Retina (tissue), 1 donor: ENCODE measurements around the gene KNG1.
A peak's percentile ranks its signal among the peaks of the same experiment; 100 is the strongest.

Experiments
- DNase-seq: peaks from one replicate; pipeline ENCODE4 v3.0.0-alpha.2; 2016

The KNG1 gene

DNA sequence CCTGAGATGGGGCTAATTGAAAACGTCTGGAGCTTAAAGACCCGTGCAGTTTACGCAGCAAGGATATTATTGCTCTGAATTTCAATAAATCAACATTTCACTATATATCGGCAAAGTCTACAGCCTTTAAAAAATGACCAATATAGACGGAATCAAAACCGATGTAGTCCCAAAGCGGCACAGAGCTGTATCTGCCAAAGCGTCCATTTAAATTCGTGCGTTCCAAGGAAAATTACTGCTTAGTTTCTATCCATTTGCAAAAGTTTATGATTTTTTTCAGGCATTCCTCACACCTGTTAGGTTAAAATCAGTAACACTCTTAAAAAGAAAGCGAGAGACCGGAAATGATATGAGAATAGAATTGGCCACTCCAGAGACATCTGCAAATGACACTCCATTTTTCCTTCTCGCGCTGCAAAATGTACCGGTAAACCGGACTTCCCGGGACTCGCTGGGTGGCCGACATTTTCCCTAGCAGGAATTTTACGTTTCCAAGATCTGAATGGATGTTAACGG lies 65.4 kb downstream of the KNG1 start:
- no peak for DNase-seq

DNA sequence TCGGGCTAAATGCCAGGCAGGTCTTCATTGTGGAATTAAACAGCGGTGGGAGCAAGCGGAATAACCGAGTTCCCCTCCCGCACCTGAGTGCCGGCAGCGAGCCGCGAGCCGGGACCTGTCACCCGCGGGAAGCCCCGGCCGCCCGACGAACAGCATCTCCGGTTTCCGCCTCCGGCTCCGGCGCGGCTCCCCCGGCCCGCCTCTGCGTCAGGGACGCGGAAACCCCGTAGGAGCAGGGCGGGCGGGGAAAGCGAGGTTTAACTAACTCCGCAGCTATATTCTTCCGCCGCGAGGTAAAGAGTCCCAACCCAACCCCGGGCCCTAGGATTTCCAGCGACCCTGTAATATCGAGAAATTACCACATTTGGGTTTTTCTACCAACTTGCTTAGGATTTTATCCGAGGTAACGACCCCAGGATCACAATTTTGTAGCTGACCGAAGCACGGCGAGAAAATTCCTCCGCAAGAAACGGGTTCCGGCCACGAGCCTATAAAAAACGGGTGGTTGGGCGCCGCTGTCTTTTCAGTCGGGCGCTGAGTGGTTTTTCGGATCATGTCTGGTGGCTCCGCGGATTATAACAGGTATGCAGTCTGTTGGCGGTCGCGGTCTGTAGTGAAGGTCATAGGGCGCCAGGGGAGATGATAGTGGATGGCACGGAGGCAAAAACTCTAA lies 66.0 kb downstream of the KNG1 start, which contains the start of gene EIF4A2:
TSS of gene EIF4A2 (plus strand) at position 520 of the 673 bp plus-strand sequence. CDS start at position 554, 34 bp downstream.
- peak; percentile 99 for DNase-seq

DNA sequence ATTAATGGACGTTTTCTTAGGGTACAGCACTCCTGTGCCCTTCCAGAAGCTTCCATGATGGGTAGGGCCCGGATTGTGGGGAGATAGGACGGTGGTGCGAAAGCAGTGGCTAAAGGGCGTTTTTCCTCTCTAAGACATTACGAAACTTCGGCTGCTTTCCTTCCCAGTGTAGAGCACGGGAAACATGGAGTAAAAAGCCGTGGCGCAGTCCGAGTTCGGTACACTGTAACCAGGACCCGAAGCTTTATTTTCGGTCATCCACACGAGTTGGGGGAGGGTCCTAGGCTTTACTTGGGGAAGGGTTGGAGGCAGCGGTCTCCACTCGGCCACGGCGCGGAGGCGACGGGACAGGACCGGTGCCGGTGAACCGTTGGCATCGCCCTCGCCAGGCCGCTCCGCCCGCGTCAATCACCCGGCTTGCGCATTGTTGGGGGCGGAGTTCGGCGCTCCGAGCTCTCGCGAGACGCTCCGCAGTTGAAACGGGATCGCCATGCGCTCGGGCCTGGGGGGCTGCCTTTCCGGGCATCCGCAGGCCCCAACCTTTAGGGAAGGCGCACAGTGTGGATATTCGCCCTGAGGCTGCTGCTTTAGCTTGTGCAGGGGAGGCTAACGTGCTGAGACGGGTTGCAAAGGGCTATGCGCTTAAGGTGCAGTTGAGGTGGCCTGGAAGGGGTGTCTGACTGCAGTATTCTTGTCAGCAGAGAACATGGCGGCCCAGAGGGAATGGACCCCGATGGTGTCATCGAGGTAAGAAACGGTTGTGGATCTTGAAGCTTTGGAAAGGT lies 66.8 kb downstream of the KNG1 start:
- peak; percentile 97 for DNase-seq

DNA sequence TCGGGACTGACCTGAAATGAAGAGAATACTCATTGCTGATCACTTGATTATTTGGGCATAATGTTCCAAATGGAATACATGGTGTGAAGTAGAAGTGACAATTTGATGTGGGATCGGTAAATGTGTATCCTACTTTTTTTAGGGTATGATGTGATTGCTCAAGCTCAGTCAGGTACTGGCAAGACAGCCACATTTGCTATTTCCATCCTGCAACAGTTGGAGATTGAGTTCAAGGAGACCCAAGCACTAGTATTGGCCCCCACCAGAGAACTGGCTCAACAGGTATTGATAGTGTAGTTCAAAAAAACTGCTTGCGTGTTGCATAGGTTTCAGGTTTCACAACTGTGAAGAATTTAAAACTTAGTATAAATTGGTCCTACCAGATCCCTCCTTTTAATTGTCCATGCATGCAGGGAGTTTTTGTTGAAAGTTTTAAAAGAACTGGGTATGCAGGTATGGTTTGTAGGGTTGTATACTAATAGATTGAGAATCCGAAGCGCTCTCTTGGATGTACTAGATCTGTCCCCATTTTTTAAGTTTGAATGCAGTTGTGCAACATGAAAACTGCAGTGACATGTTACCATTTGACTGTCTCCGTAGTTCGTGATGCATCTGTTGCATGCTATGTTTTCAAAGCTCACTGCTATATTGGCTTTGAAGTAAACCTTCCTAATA lies 67.8 kb downstream of the KNG1 start:
- no peak for DNase-seq

DNA sequence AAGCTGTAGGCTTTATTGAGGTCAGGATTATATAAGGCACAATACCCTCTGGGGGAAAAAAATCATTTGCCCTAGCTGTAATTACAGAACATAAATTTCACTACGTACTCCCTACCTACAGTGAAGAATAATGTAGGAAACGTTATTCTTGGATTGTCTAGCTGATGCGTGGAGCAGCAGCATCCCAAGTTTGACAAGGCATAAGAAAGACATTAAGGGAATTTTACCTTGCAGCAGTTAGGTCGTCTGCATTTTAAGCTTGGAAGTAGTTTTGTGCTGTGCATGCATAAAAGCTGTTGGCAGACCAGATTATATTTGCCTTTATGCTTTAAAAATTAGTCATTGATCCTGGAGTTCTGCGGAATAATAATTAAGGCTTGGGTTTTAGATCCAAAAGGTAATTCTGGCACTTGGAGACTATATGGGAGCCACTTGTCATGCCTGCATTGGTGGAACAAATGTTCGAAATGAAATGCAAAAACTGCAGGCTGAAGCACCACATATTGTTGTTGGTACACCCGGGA lies 68.4 kb downstream of the KNG1 start:
- no peak for DNase-seq

DNA sequence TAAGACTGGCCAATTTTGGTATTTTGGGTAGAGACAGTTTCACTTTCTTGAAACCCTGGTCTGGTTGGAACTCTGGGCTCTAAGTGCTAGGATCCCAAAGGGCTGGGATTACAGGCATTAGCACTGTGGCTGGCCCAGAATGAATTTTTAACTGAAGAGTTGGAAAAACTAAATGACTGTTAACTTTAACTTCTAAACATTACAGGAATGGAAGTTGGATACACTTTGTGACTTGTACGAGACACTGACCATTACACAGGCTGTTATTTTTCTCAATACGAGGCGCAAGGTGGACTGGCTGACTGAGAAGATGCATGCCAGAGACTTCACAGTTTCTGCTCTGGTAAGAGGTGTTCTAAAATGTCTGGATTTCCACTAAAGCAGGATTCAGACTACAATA lies 69.8 kb downstream of the KNG1 start:
- no peak for DNase-seq

DNA sequence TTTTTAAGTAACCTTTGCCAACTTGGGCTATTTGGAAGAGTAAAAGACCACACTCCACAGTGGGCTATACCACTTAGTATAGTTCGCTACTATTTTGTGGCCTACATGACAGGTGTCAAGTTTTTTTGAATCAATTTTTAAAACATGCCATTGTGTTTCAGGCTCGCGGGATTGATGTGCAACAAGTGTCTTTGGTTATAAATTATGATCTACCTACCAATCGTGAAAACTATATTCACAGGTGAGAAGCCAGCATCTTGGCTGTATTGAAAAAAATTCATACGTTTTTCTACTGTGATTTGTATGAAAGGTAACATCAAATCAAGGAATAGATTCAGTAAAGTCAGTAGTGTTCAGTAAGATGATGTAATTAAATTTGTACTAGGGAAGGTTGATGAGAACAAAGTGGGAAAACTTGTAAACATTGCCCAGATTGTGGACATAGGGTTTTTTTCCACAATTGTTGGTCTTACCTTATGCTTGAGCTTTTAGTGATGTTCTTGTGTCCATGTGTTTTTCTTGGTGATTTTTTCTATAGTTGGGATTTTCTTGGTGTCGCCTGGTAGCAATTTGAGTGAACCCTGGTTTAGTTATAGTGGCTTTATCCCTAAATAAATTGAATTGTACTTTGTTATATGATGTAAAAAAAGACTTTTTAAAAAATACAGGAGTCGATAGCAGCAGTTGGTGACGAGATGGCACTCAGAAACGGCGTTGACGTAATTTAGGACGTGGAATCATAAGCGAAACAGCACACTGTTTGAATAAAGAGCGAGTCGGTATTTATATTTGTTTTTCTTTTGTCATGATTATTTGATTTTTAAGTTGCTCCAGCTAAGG lies 70.7 kb downstream of the KNG1 start:
- DNase-seq, result no peak

DNA sequence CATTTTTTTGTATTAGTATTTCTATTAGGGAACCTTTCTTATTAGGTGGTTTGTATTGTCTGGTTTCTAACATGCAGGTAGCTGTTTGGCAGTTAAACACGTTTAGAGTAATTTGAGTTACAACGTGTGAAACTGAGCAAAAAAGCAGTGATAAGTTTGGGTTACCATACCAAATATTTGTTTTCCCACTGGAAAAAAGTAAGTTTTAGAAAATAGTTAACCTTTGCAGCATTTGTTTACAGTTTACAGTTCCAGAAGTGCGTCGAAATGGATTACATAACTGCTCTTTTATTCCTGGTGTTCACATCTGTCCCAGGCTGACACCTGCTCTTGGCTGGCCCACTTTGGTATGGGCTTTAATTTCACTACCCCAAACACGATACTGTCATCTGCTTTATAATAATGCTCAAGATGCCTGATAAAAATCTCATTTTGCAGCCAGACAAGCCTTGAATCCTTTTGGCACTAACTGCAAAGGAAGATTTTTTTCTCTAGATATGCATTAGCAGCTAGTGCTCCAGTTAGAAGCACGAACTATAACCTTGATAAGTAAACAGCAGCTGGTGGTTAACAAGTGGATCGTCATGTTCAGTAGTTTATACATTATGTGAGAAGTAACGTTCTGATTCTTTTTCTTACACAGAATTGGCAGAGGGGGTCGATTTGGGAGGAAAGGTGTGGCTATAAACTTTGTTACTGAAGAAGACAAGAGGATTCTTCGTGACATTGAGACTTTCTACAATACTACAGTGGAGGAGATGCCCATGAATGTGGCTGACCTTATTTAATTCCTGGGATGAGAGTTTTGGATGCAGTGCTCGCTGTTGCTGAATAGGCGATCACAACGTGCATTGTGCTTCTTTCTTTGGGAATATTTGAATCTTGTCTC lies 71.6 kb downstream of the KNG1 start:
- no peak for DNase-seq

DNA sequence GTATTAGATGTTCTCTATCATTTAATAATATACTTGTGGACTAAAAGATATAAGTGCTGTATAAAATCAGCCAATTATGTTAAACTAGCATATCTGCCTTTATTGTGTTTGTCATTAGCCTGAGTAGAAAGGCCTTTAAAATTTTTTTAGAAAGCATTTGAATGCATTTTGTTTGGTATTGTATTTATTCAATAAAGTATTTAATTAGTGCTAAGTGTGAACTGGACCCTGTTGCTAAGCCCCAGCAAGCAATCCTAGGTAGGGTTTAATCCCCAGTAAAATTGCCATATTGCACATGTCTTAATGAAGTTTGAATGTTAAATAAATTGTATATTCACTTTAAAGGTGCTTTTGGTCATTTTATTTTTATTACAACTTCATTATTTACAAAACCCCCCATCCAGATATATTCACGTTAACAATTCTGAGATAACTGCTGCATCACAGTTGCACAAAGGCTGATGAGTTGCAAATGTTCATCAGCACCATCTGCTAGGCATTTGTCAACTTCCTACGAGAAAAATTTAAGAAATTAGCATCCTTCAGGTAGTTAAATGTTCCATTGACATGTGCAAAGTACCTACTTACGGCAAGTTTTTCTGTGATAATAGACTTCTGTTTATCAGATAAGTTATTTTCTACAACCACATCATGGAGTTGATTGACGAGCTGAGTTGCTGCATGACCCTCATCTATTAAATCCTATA lies 72.5 kb downstream of the KNG1 start:
- no peak for DNase-seq

DNA sequence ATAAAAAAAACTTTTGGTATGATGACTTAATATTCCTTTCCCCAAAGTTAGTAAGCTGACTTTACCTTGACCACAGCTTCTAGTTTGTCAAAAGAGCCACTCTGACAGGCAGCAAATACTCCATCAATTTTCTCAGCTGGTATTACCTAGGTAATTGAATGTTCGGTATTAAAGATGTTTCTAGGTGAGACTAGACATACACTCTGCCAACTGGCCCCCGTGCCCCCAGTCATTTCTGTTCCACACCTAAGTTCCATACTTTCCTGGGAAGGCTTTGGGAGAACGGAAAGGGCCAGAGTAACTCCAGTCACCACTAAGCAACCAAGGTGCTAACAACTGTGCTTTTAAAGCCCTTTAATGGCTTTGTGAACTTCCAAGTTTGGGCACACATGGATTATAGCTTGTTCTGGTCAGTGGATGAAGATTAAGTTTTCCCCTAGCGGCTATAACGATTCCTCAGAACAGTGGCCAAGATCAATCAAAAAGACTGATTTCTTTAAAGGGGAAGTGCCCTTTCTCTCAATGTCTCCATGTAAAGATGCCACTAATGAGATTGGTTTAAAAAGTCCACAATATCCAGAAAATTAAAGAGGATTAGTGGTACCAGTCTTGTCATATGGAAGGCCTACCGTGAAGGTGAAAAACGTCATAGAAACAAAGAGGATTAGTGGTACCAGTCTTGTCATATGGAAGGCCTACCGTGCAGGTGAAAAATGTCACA lies 73.3 kb downstream of the KNG1 start:
- DNase-seq, result no peak
